DND-41 (cell line): ENCODE results near the gene COBL.

ENCODE experiments used
- ATAC-seq: fragments of 200-7000 bp; cut with Tn5 transposase; 3 replicates; pipeline ENCODE4 v1.9.1; 2021; ENCODE audit warnings: low read depth; ENCODE audit not compliant: insufficient read depth
- DNase-seq: peaks from one replicate; pipeline ENCODE4 v3.0.0-alpha.2; 2020
- H2AFZ ChIP-seq: 2 replicates; pipeline ENCODE4 v1.6.0; 2012; ENCODE audit warnings: low read depth, low read length
- H3K27ac ChIP-seq: 2 replicates; pipeline ENCODE4 v1.5.1; 2012; ENCODE audit warnings: low read length, inconsistent platforms
- H3K27me3 ChIP-seq: fragments of 200-600 bp; sonication (generic); 2 replicates; pipeline ENCODE4 v1.6.0; 2012; ENCODE audit warnings: low read length, mild to moderate bottlenecking, inconsistent platforms; ENCODE audit not compliant: insufficient read depth, poor library complexity
- H3K36me3 ChIP-seq: 2 replicates; pipeline ENCODE4 v1.5.1; 2012; ENCODE audit warnings: low read length, inconsistent platforms; ENCODE audit not compliant: insufficient read depth
- H3K4me1 ChIP-seq: 2 replicates; pipeline ENCODE4 v1.5.1; 2012; ENCODE audit warnings: mild to moderate bottlenecking, low read length; ENCODE audit not compliant: insufficient read depth
- H3K4me2 ChIP-seq: 2 replicates; pipeline ENCODE4 v1.6.0; 2012; ENCODE audit warnings: mild to moderate bottlenecking, moderate library complexity, low read length, inconsistent platforms; ENCODE audit not compliant: insufficient read depth
- H3K4me3 ChIP-seq, 2 experiments: fragments of 200-600 bp in 1 of 2; shearing (Covaris generic) in 1 of 2; 2 replicates each; pipeline ENCODE4 v1.5.1; 2012 to 2016; ENCODE audit warnings: inconsistent platforms in 2 of 2, low read length in 2 of 2, mild to moderate bottlenecking in 2 of 2, low read depth in 1 of 2, moderate library complexity in 1 of 2
- H3K79me2 ChIP-seq: 2 replicates; pipeline ENCODE4 v1.6.0; 2012; ENCODE audit warnings: low read length, inconsistent platforms; ENCODE audit not compliant: insufficient read depth
- H3K9ac ChIP-seq: 2 replicates; pipeline ENCODE4 v1.6.0; 2012; ENCODE audit warnings: low read depth, mild to moderate bottlenecking, inconsistent platforms, low read length, moderate library complexity
- H3K9me3 ChIP-seq: 2 replicates; pipeline ENCODE4 v1.5.1; 2012; ENCODE audit warnings: low read length, moderate library complexity, mild to moderate bottlenecking, inconsistent platforms; ENCODE audit not compliant: insufficient read depth, severe bottlenecking
- H4K20me1 ChIP-seq: 2 replicates; pipeline ENCODE4 v1.6.0; 2012; ENCODE audit warnings: low read length; ENCODE audit not compliant: insufficient read depth
- CTCF ChIP-seq: IDR thresholded peaks from 2 replicates; pipeline ENCODE4 v1.5.1; 2012; ENCODE audit warnings: borderline replicate concordance, low read length, moderate library complexity, mild to moderate bottlenecking; ENCODE audit not compliant: poor library complexity, severe bottlenecking; ENCODE audit errors: extremely low read depth
- EZH2 ChIP-seq: IDR thresholded peaks from 3 replicates; pipeline ENCODE4 v1.6.1; 2012; ENCODE audit warnings: borderline replicate concordance, low read depth, mild to moderate bottlenecking, moderate library complexity, low read length, inconsistent platforms; ENCODE audit not compliant: severe bottlenecking

Gene COBL

GRCh38 chr7:51033727-51034520 lies 282.7 kb downstream of the COBL start:
- H3K27me3 ChIP-seq, result peaks cover 4% of the 10 kb centered on the region
- no peak for DNase-seq
- TF ChIP-seq CTCF (no peak), EZH2 (no peak)
- H3K27ac ChIP-seq, result no peak overlapping the region
- ATAC-seq, result no peak
- H3K79me2 ChIP-seq, result no peaks in the 10 kb centered on the region
- no peak overlapping the region for H3K4me3 ChIP-seq
- no peaks in the 10 kb centered on the region for H3K9me3 ChIP-seq
- no peaks in the 10 kb centered on the region; the same call in 1 of the 2 replicates for H4K20me1 ChIP-seq
- no peak overlapping the region for H3K4me2 ChIP-seq
- no peaks in the 10 kb centered on the region for H3K4me1 ChIP-seq
- no peaks in the 10 kb centered on the region for H3K36me3 ChIP-seq
- no peak overlapping the region for H3K9ac ChIP-seq
- no peak overlapping the region for H2AFZ ChIP-seq

DNA sequence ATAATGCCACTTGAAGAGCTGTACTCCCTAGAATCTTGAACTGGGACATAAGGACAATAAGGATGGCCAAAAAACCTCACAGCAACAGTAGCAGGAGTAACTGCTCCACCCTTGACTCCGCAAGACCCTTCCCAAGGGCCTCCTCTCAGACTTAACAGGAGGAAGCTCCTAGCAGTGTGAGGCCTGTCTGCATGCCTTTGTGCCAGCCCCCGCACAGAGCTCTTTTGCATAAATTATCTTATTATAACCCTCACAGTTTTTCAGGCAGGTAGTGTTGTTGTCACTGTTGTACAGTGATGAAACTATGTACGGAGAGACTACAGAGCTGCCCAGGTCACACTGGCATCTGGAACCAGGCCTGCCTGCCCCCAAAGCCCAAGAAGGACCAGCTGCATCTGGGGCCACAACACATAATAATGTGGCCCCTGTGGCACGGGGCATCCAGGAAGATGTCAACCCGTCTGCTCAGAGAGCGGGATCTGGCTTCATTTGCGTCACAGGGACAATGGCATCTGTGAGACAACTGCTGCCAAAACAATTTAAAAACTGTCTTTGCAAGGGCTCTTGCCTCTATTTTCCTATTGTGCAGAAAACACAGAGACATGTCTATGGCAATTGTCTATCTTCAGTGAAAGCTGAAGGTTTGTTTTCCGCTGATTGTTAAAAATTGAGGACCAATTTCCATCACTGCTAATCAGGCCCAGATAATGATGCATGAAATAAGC lies 284.7 kb downstream of the COBL start:
- Histone ChIP-seq H3K4me3 (no peak overlapping the region), H2AFZ (no peak overlapping the region), H3K4me1 (no peaks in the 10 kb centered on the region), H3K36me3 (no peaks in the 10 kb centered on the region), H3K27ac (no peak overlapping the region), H3K4me2 (no peak overlapping the region), H3K9me3 (no peaks in the 10 kb centered on the region), H3K79me2 (no peaks in the 10 kb centered on the region), H3K27me3 (peaks cover 4% of the 10 kb centered on the region), H4K20me1 (no peaks in the 10 kb centered on the region), H3K9ac (no peak overlapping the region)
- ATAC-seq, result no peak
- no peak for DNase-seq
- TF ChIP-seq EZH2 (no peak), CTCF (no peak)

DNA sequence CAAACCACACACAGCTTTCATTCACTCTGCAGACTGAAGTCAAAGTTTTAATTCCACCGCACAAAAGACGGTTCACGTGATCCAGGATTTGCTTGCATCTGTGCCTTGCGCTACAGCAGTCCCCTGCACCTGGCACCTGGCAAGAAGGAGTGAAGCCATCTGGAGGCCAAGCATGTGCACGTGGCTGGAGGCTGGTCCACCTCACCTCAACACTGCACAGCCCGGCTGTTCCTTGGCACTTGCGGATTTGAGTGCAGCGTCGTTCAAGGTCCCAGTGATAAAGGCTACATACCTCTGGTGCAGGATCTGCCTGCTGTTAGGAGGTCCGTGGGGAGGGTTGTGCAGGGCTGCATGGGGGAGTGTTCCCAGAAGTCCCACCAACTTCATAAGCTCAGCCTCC lies 285.4 kb downstream of the COBL start:
- H3K79me2 ChIP-seq, result no peaks in the 10 kb centered on the region
- peaks cover 4% of the 10 kb centered on the region for H3K27me3 ChIP-seq
- TF ChIP-seq EZH2 (no peak), CTCF (no peak)
- DNase-seq (no peak), ATAC-seq (no peak)
- H3K27ac ChIP-seq, result no peak overlapping the region
- H3K9ac ChIP-seq, result no peak overlapping the region
- H4K20me1 ChIP-seq, result no peaks in the 10 kb centered on the region
- H3K36me3 ChIP-seq, result no peaks in the 10 kb centered on the region
- no peaks in the 10 kb centered on the region for H3K4me1 ChIP-seq
- no peak overlapping the region for H2AFZ ChIP-seq
- H3K9me3 ChIP-seq, result no peaks in the 10 kb centered on the region
- no peak overlapping the region for H3K4me3 ChIP-seq
- H3K4me2 ChIP-seq, result no peak overlapping the region
